Measurements from ENCODE around the gene SEPTIN2.

The SEPTIN2 gene

DNA sequence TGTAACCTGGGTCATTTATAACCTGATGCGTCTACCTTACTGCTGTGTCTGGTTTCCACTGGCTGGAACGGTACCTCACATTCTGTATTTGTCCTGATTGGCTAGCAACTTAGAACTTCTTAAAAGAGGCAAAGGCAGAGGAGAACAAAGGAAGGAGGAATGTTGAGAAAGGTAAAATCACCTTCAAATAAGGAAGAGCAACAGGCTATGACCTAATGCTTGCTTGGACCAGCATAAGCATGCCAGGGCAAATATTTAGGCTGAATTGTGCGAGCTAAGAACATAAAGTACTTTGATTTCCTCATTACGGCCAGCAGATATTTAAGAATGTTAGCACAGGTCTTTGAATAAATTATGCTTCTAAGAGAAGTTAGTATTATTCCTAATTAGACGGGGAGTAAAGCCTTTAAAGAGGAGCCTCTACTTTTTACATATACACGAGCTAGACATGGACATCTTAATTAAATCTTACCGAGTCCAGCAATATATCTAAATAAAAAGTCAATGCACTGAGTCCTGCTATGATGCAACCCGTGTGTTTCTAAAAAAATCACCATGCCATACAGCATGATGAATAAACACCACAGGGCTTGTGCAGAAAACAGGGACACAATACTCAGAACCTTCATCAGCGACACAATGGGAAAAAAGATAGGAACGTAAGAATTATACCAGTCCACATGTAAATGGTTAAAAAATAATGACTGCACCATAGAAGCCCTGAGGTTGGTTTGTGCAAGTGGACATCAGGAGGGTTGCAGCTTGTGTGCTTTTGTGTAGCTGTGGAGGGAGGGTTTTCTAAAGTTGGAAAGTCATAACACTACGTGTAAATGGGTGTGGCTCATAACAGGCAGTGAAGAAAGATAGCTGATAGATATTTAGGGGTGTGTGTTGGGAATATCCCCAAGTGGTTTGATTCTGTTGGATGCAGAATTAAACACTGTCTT lies 14.2 kb downstream of the SEPTIN2 start:
- Mint-ChIP-seq H3K9me3 (no peaks in the 10 kb centered on the region), H3K27me3 (no peaks in the 10 kb centered on the region), H3K4me1 (ENCODE audit: low read depth) (peaks cover 11% of the 10 kb centered on the region), H3K27ac (no peak overlapping the region), H3K4me3 (no peak overlapping the region), H3K36me3 (ENCODE audit: low read depth) (peaks cover 97% of the 10 kb centered on the region)
- intact Hi-C loops (cut with micrococcal nuclease), result no loop called here

DNA sequence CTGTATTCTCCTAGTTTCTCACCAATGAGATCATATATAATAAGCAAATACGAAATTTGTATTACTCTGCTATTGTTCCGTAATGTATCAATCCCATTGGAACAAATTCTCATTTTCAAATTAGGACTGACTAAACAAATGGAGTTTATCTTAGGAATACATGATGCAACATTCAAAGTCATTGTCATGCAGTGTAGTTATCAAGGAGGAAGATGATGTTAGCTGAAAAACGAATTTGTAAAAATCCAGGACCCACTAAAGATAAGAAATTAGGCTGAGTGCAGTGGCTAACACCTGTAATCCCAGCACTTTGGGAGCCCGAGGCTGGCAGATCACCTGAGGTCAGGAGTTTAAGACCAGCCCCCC lies 14.9 kb downstream of the SEPTIN2 start:
- Mint-ChIP-seq H3K4me1 (ENCODE audit: low read depth) (peaks cover 7% of the 10 kb centered on the region), H3K27me3 (no peaks in the 10 kb centered on the region), H3K36me3 (ENCODE audit: low read depth) (peaks cover 94% of the 10 kb centered on the region), H3K4me3 (no peak overlapping the region), H3K27ac (no peak overlapping the region), H3K9me3 (no peaks in the 10 kb centered on the region)
- intact Hi-C loops (cut with micrococcal nuclease), result no loop called here

- Mint-ChIP-seq H3K27ac (no peak overlapping the region), H3K9me3 (no peaks in the 10 kb centered on the region), H3K4me1 (ENCODE audit: low read depth) (peaks cover 24% of the 10 kb centered on the region), H3K36me3 (ENCODE audit: low read depth) (peaks cover 90% of the 10 kb centered on the region), H3K4me3 (no peak overlapping the region), H3K27me3 (no peaks in the 10 kb centered on the region)
- intact Hi-C loops (cut with micrococcal nuclease), result no loop called here
Observed at GRCh38 chr2:241334813-241335212, 19.1 kb downstream of the SEPTIN2 start.

GRCh38 chr2:241339839-241340630 lies 24.3 kb downstream of the SEPTIN2 start:
- H3K27ac Mint-ChIP-seq, result no peak overlapping the region
- no peaks in the 10 kb centered on the region for H3K9me3 Mint-ChIP-seq
- no peak overlapping the region for H3K4me3 Mint-ChIP-seq
- H3K4me1 Mint-ChIP-seq (ENCODE audit: low read depth), result peaks cover 19% of the 10 kb centered on the region
- H3K27me3 Mint-ChIP-seq, result no peaks in the 10 kb centered on the region
- intact Hi-C loops (cut with micrococcal nuclease), result no loop called here
- H3K36me3 Mint-ChIP-seq (ENCODE audit: low read depth), result peaks cover 93% of the 10 kb centered on the region

DNA sequence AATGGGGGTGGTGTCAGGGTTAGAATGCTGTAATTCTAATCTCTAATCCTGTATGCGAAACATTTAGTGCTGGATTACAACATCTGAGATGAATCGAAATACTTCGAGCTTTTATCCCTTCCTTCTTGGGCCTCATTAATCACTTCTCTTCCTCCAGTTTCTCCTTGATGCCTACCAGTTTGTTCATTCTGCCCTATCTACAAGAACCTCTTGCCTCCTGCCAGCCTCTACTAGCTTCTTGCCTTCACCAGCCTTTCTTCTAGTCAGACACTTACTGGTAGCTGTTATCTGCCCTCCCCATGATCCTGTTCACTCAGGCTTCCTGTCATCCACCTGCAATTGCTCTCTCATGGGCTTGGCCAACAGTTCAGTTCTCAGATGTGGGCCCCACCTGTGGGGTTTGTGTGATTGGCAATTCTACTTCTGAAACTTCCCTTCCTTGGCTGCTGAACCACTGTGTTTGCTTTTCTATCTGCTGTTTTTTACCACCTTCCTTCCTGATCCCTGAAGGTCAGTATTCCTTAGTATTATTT lies 25.0 kb downstream of the SEPTIN2 start:
- no peak overlapping the region for H3K27ac Mint-ChIP-seq
- peaks cover 16% of the 10 kb centered on the region for H3K4me1 Mint-ChIP-seq (ENCODE audit: low read depth)
- intact Hi-C loops (cut with micrococcal nuclease), result no loop called here
- H3K9me3 Mint-ChIP-seq, result no peaks in the 10 kb centered on the region
- H3K27me3 Mint-ChIP-seq, result no peaks in the 10 kb centered on the region
- peaks cover 96% of the 10 kb centered on the region for H3K36me3 Mint-ChIP-seq (ENCODE audit: low read depth)
- H3K4me3 Mint-ChIP-seq, result no peak overlapping the region

DNA sequence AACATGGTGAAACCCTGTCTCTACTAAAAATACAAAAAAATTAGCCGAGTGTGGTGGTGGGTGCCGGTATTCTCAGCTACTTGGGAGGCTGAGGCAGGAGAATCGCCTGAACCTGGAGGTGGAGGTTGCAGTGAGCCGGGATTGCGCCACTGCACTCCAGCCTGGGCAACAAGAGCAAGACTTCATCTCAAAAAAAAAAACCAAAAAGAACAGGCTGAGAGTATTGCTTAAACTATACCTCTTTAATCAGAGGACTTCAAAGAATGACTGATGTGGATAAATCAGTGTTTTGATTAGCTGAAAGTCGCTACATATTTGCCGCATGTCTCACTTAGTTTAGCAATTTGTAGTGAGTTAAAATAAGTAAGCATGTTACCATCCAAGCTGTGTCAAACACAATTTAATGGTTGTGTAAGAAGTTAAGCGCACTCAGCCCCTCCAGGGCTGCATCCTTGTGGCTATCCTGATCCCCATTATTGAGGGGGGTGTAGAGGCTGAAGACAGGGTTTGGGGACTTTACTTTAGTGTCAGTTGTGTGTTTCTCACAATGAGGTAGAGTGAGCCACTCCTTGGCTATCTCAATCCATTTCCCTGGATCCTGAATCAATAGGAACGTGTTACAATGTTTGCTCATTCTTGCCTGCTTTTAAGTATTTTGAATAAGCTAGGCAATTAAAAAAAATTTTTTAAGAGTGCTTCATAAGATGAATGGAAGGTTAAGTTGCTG lies 29.4 kb downstream of the SEPTIN2 start:
- Mint-ChIP-seq H3K27ac (no peak overlapping the region), H3K27me3 (no peaks in the 10 kb centered on the region), H3K4me1 (ENCODE audit: low read depth) (no peaks in the 10 kb centered on the region), H3K36me3 (ENCODE audit: low read depth) (peaks cover 96% of the 10 kb centered on the region), H3K9me3 (no peaks in the 10 kb centered on the region), H3K4me3 (no peak overlapping the region)
- intact Hi-C loops (cut with micrococcal nuclease), result no loop called here

DNA sequence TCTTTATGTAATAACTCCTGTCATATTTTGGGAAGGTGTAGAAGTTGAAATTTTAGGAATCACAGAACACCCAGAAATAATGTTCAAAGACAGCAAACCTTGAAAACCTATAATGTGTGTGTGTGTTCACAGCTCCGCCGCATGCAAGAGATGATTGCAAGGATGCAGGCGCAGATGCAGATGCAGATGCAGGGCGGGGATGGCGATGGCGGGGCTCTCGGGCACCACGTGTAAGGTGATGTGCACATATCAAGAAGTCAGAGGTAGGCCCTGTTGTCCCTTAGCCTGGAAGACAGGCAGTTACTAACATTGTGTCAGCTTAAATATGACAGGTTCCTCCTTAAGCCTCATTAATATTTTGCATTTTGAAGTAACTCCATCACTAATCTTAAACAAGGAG lies 34.2 kb downstream of the SEPTIN2 start:
- Mint-ChIP-seq H3K4me1 (ENCODE audit: low read depth) (peaks cover 7% of the 10 kb centered on the region), H3K9me3 (no peaks in the 10 kb centered on the region), H3K4me3 (no peak overlapping the region), H3K27ac (no peak overlapping the region), H3K27me3 (no peaks in the 10 kb centered on the region), H3K36me3 (ENCODE audit: low read depth) (peaks cover 93% of the 10 kb centered on the region)
- intact Hi-C loops (cut with micrococcal nuclease), result loop anchor here (10.0 kb wide), 1 partner anchor 285 kb away; the partner anchor contains the start of genes ATG4B and THAP4

DNA sequence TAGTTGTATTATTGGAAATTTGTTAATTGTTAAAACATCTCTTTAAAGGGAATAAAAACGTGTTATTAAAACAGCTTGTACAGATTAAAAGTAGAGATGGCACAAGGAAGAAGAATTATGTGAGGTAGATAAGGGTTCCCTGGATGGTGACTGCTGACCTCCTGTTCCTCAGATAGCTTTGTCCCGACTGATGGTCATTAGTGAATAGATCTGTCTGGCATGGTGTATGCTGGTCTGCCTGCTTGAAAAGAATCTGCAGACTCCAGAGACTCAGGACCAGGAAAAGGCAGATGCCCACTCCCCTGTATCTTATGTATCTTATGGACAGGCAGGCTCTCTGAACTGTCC lies 34.8 kb downstream of the SEPTIN2 start:
- no peaks in the 10 kb centered on the region for H3K27me3 Mint-ChIP-seq
- H3K27ac Mint-ChIP-seq, result no peak overlapping the region
- peaks cover 9% of the 10 kb centered on the region for H3K4me1 Mint-ChIP-seq (ENCODE audit: low read depth)
- peaks cover 88% of the 10 kb centered on the region for H3K36me3 Mint-ChIP-seq (ENCODE audit: low read depth)
- intact Hi-C loops (cut with micrococcal nuclease), result loop anchor here (10.0 kb wide), 1 partner anchor 284 kb away; the partner anchor contains the start of genes ATG4B and THAP4
- H3K9me3 Mint-ChIP-seq, result no peaks in the 10 kb centered on the region
- H3K4me3 Mint-ChIP-seq, result no peak overlapping the region

- H3K36me3 Mint-ChIP-seq (ENCODE audit: low read depth), result peaks cover 85% of the 10 kb centered on the region
- intact Hi-C loops (cut with micrococcal nuclease), result loop anchor here (10.0 kb wide), 1 partner anchor 284 kb away; the partner anchor contains the start of genes ATG4B and THAP4
Observed at GRCh38 chr2:241350878-241351639, 35.3 kb downstream of the SEPTIN2 start.

DNA sequence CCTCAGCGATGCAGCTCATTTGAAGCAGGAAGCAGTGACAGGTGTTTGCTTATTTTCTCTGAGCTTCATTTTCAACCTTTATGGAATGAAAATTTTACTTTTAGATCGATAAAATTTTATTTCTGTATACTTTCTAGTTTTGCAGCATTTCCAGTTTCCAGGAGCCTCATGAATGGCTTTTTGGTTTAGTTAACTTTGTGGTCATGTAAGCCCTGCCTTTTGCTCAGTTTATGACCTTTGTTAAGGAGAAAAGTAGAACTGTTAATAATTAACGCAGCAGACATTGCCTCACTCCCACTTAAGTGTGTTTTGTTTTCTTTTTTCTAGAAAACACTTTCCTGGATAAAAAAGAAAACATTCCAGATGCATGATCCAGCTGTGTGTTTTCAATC lies 35.9 kb downstream of the SEPTIN2 start:
- H3K4me1 Mint-ChIP-seq (ENCODE audit: low read depth), result peaks cover 11% of the 10 kb centered on the region
- H3K36me3 Mint-ChIP-seq (ENCODE audit: low read depth), result peaks cover 84% of the 10 kb centered on the region
- H3K9me3 Mint-ChIP-seq, result no peaks in the 10 kb centered on the region
- H3K27me3 Mint-ChIP-seq, result no peaks in the 10 kb centered on the region
- intact Hi-C loops (cut with micrococcal nuclease), result loop anchor here (10.0 kb wide), 1 partner anchor 283 kb away; the partner anchor contains the start of genes ATG4B and THAP4
- H3K27ac Mint-ChIP-seq, result no peak overlapping the region
- no peak overlapping the region for H3K4me3 Mint-ChIP-seq

More at GRCh38 chr2:241350878-241351639, 35.3 kb downstream of the SEPTIN2 start:
- Mint-ChIP-seq H3K27me3 (no peaks in the 10 kb centered on the region), H3K4me1 (ENCODE audit: low read depth) (peaks cover 9% of the 10 kb centered on the region), H3K27ac (no peak overlapping the region), H3K9me3 (no peaks in the 10 kb centered on the region), H3K4me3 (no peak overlapping the region)

DNA sequence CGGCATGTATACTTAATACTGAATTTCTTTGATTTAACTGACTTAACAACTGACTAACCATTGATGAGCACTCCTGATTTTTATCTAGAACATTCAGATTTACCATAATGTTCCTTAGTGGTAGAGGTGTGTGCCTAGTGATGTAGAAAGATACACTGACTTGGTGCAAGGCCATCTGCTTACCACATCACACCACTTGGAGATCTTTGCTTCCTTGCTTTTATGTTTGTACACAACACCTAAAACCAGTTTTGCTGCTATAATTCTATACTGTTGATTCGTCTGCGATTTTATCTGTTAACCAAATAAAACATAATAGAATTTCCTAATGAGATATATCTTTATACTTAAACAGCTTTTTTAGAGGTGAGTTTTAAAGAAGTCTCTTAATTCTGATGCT lies 36.5 kb downstream of the SEPTIN2 start:
- Mint-ChIP-seq H3K4me3 (no peak overlapping the region), H3K36me3 (ENCODE audit: low read depth) (peaks cover 78% of the 10 kb centered on the region), H3K27ac (no peak overlapping the region), H3K4me1 (ENCODE audit: low read depth) (peaks cover 17% of the 10 kb centered on the region), H3K27me3 (no peaks in the 10 kb centered on the region), H3K9me3 (no peaks in the 10 kb centered on the region)
- intact Hi-C loops (cut with micrococcal nuclease), result loop anchor here (10.0 kb wide), 1 partner anchor 283 kb away; the partner anchor contains the start of genes ATG4B and THAP4

DNA sequence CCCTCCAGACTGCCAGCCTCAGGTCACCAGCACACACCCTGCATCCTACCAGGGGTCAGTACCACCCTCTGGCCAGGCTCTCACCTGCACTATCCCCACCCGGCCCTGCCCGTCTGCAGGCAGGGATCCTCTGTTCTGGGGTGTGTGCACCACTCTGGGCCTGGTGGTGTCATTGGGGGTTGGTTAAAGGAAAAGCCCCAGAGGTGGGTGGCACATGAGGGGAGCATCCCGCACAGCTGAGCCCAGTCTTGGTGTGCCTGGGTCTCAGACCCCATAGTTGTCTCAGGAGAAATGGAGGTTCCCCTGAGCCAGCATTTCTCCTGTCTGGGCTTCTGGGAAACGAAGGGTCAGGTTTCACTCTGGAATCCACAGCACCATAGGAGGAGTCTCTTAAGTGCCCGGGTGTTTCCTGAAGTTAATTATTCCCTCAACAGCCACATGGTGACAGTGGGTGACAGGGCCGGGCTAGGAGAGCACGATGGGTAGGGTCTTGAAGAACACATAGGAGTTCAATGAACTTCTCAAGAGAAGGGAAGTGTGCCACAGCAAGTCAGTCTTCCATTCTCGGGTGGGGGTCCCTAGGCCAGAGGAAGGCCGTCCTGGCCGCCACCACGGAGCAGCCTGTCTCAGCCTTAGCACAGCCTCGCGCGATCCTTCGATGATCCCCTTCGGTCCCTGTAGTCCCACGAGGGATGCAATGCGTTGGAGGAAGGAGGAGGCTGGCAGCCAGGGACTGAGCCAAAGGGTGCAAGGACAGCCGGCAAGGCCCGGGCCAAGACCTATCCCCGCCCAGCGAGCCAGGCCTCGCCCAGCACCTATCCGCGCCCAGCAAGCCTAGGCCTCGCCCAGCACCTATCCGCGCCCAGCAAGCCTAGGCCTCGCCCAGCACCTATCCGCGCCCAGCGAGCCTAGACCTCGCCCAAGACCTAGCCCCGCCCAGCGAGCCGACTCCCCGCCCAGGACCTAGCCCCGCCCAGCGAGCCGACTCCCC lies 39.2 kb downstream of the SEPTIN2 start:
- Mint-ChIP-seq H3K9me3 (no peaks in the 10 kb centered on the region), H3K27me3 (peaks cover 3% of the 10 kb centered on the region), H3K4me3 (peak overlapping the region; percentile 26), H3K36me3 (ENCODE audit: low read depth) (peaks cover 60% of the 10 kb centered on the region), H3K27ac (peak overlapping the region; percentile 65), H3K4me1 (ENCODE audit: low read depth) (peaks cover 41% of the 10 kb centered on the region)
- intact Hi-C loops (cut with micrococcal nuclease), result loop anchor here (5.0 to 10.0 kb wide), 2 partner anchors 152 to 280 kb away; partner anchors contain the start of genes ATG4B, STK25 and THAP4

Measured in dendritic cell treated with granulocyte-macrophage colony-stimulating factor and Interleukin-4, amounts not matched to agents 40 ng/mL and 50 ng/mL, for 4 days (primary cell).